Keratinocyte (primary cell): ENCODE results near the gene LIN7B.

Source experiments
- EZH2 ChIP-seq: IDR thresholded peaks from one replicate; pipeline ENCODE4 v1.6.1; 2012; ENCODE audit warnings: inconsistent platforms, mild to moderate bottlenecking, low read length, moderate library complexity
- TF ChIP-seq, protein P1 (sequence below), 3 experiments: IDR thresholded peaks in 1 of 3; conservative IDR thresholded peaks in 1 of 3; optimal IDR thresholded peaks in 1 of 3; 2 replicates in 2 of 3; 3 replicates in 1 of 3; pipeline versions ENCODE3 to v1.5.1; 2011; ENCODE audit warnings: low read length in 3 of 3, mild to moderate bottlenecking in 3 of 3, moderate library complexity in 2 of 3, control low read depth in 1 of 3, inconsistent platforms in 1 of 3; ENCODE audit not compliant: insufficient read depth in 2 of 3; ENCODE audit errors: extremely low read depth in 1 of 3

DNA sequence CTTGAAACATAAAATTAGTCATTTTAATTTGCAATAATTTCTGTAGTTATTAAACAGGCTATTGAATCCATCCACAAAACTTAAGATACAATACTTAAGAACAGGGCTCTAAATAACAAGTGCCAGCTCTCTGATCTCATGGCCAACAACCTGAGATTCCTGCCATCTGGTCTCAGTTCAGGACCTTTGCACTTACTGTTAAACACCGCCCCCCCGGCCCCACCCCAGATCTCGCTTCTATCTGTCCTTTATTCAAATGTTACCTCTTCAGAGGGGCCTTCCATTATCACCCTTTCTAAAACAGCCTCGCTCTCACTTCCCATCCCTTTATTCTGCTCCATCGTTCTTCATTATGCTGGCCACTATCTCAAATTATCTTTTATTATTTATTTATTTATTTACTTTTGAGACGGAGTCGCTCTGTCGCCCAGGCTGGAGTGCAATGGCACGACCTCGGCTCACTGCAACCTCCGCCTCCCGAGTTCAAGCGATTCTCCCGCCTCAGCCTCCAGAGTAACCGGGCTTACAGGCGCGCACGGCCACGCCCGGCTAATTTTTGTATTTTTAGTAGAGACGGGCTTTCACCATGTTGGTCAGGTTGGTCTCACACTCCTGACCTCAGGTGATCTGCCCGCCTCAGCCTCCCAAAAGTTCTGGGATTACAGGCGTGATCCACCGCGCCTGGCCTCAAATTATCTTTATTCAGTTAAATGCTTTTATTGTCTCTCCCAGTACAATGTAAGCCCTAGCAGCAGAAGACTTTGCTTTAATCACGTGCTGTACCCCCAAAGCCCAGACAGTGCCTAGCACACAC lies 29.8 kb upstream of the LIN7B start:
- TF ChIP-seq, protein P1, sequence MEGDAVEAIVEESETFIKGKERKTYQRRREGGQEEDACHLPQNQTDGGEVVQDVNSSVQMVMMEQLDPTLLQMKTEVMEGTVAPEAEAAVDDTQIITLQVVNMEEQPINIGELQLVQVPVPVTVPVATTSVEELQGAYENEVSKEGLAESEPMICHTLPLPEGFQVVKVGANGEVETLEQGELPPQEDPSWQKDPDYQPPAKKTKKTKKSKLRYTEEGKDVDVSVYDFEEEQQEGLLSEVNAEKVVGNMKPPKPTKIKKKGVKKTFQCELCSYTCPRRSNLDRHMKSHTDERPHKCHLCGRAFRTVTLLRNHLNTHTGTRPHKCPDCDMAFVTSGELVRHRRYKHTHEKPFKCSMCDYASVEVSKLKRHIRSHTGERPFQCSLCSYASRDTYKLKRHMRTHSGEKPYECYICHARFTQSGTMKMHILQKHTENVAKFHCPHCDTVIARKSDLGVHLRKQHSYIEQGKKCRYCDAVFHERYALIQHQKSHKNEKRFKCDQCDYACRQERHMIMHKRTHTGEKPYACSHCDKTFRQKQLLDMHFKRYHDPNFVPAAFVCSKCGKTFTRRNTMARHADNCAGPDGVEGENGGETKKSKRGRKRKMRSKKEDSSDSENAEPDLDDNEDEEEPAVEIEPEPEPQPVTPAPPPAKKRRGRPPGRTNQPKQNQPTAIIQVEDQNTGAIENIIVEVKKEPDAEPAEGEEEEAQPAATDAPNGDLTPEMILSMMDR (optimal IDR thresholded peaks at IDR 0.05 in 1 of 3, IDR thresholded peaks at IDR 0.05 in 1 of 3, conservative IDR thresholded peaks at IDR 0.05 in 1 of 3; ENCODE audit: extremely low read depth in 1 of 3, insufficient read depth in 2 of 3, low read length in 3 of 3): no peak
- TF ChIP-seq EZH2: no peak
